Mesenteric fat pad (tissue), 1 donor: Measurements from ENCODE around the gene HYI. TPM values are rescaled to one million over a fixed set of nuclear protein-coding genes. Genes with fewer than 3 reads are reported as not detected.
A peak's percentile ranks its signal among the peaks of the same experiment; 100 is the strongest.
"Not testable (repeated sequence)": the region's sequence is repeated elsewhere in the genome, so short reads cannot be mapped to it uniquely, and the experiment has no call there.

Source experiments
- DNase-seq: peaks from one replicate; pipeline ENCODE4 v3.0.0-alpha.2; 2020; ENCODE audit warnings: low spot score
- total RNA-seq: library from RNA; stranded (reverse); fragmentation: NEBNext Ultra II Directional; extraction: Animal tissue kit (Norgen Biotek cat#: 25700); gene quantifications from one replicate; pipeline ENCODE4 v1.2.1, GENCODE V29; 2021
- donor health status: DM: yes; HTN: yes; CAD: no.

The HYI gene
- total RNA-seq, 1 donor from 2014 or later = 36.9 TPM

- DNase-seq = no peak
These were observed 11.9 kb upstream of the HYI start for GRCh38 chr1:43465505-43466067.

- no peak for DNase-seq
These were observed 11.2 kb upstream of the HYI start for GRCh38 chr1:43464681-43465504.

DNA sequence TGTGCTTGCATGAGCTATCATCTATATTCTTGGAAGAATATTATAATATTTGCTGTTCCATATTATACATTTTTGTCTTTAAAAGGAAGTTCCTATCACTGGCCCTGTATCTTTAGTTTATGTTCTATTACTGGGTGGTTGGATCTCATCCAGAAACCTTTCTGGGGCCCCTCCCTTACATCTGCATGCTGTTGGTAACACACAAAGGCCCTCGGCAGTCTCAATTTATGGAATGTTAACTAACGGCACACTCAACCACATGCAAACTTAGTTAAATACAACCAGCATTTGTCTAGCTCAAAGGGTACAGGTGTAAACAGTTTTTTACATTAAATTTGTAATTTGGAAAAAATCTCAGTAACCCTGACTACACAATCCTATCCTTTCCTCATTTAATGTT lies 9.7 kb upstream of the HYI start:
- no peak for DNase-seq

- DNase-seq = no peak
These were observed 7.4 kb upstream of the HYI start for GRCh38 chr1:43460988-43461693.

DNA sequence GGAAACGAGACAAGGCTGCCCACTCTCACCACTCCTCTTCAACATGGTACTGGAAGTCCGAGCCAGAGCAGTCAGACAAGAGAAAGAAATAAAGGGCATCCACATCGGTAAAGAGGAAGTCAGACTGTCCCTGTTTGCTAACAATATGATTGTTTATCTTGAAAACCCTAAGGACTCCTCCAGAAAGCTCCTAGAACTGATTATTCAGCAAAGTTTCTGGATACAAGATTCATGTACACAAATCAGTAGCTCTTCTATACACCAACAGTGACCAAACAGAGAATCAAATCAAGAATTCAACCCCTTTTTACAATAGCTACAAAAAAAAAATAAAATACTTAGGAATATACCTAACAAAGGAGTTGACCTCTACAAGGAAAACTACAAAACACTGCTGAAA lies 4.6 kb upstream of the HYI start:
- not testable (repeated sequence) for DNase-seq

DNA sequence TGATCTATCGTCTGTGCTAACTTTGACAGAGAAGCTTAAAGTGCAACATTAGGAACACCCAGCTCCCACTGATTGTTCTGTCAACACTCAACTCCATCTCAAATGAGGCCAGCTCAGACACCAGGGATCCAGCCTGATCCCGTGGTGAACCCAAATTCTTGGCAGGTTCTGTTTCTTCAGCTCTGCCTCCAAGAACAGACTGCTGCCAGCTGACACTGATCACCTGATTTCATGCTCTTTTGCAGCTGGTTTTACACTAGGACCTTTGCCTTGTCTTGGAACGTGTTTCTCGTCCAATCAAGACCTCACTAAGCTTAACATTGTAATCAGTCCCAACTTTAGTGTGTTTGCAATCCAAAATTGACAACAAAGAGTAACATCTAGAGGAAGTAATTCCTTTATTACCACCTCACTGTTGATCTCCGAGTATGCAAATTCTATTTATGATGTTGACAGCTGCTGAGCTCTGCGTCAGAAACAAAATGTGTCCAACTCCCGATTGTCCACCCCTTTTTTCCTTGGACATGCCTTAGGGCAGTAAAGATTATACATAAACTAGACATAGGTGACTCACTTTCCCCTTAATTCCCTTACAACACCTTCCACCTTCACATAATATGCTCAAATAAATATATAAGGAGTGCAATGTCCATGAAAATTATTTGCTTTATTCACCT lies 1.6 kb upstream of the HYI start:
- DNase-seq = no peak

- no peak for DNase-seq
These were observed 710 bp upstream of the HYI start for GRCh38 chr1:43454270-43455011.

DNA sequence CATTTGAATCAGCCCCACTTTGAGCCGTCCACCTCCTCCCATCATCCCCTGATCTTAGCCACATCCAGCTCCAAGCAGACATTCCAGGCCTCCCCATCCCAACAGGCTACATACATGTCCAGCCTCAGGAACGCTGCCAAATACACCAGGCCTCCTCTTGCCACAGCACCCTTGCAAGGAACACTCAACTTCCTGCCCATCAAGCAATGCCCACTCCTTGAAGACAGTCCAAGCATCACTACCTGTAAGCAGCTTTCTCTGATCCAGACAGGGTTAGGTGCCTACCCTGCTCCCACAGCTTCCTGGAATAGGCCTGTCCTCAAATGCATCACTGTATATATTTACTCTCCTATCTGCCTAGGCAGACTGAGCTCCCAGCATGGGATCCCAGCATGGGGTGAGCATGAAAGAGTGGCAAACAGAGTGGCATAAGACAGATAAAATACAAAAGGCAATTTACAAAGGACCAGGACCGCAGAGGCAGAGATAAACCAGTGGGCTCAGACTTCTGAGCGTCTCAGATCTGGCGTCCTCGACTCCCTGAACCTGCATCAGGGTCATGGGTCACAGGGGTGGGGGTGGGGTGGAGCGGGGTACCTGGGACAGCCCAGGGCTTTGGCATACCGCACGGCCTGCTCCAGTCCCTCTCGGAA lies 816 bp downstream of the HYI start:
- no peak for DNase-seq

- DNase-seq = peak; percentile 41
These were observed 1.8 kb downstream of the HYI start for GRCh38 chr1:43451701-43452532.

GRCh38 chr1:43451157-43451591 lies 2.6 kb downstream of the HYI start:
- peak; percentile 77 for DNase-seq

DNA sequence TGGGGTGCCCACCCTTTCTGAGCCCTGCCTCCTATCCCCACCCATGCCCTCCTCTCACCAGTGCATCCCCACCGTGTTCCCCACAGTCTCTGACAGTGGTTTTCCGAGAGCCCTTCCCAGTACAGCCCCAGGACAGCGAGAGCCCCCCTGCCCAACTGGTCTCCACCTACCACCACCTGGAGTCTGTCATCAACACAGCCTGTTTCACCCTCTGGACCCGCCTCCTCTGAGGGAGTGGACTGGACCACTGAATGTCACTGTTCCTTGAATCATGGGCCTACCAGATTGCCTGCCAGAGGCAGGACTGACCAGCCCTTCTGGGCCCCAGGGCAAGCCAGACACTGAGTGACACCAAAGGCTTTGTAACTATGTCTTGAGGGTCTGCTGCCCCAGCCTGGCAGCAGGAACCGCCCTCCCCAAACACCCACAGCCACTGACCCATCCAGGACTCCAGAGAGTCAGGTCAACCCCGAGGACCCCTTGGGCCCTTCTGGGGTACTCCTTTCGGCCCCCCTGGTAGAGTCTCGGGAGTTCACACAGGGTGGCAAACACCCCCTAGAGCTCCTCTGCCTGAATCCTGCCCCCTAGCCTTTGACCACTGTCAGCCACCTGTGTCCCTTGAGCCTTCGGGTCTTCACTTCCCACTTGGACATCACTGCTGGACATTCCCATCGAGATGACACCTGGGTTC lies 3.3 kb downstream of the HYI start:
- peak; percentile 82 for DNase-seq

DNA sequence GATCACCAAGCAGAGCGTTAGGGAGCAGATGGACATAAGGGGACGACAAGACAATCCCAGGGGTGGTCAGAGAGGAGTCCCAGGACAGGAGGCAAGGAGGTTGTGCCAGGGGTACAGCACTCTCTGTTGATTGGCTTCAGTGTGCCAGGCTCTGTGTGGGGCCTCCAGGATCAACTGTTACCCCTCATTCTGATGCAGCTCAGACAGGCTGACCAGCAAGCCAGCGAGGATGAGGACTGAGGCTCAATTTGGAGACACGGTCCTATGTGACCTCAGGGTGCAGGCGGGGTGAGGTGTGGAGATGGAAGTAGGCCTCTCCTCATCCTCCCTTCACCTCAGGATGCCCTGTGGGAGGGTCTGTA lies 4.0 kb downstream of the HYI start:
- DNase-seq = peak; percentile 45

- peak; percentile 62 for DNase-seq
These were observed 4.6 kb downstream of the HYI start for GRCh38 chr1:43448955-43449707.

GRCh38 chr1:43447891-43448708 lies 5.6 kb downstream of the HYI start:
- DNase-seq = peak; percentile 72

DNA sequence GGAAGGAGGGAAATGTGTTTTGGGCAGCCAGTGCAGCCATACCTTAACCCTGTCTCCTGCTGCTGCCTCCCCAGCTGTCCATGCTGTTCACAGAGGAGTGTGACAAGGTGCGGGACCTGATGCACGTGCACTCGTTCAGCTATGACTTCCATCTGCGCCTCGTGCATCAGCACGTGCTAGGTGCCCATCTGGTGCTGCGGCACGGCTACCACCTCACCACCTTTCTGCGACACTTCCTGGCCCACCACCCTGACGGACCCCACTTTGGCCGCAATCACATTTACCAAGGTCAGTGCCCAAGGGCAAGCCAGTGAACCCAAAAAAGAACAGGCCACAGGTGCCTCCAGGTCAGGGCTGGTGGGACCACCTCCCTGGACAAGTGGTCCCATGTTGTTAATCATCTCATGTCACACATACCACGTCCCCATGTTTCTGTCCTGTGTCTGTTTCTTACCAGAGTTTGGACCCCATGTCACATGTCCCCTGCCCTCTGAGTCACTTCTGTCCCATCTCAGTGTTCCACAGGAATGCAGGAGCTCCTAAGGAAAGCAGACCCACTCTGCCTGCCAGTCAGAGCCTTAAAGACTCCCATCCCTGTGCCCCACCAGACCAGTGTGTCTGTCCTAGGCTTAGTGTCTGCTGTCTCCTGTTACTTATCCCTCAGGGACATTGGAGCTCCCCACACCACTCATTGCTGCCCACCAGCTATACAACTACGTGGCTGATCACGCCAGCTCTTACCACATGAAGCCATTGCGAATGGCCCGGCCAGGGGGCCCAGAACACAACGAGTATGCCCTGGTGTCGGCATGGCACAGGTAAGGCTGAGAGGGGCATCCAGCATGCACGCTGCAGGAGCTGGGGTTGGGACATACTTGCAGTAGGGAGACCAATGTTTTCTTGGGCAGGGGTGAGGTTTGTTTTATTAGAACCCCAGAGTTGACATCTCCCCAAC lies 6.6 kb downstream of the HYI start:
- peak; percentile 74 for DNase-seq

DNA sequence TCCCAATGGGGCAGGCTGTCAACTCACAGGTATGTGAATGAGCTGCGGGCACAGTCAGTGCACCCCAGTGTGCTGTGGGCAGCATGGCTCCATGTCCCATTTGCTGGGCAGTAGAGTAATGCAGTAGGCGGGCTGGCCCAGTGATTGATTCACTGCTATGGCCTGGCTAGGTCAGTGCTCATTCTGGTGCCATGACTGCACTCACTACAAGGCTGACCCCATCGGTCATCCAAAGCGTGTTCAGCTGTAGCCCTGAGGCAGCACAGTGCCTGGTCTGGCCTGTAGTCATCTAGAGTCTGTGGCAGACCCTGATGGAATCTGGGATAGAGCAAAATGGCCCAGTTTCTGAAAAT lies 7.4 kb downstream of the HYI start:
- peak; percentile 78 for DNase-seq
